Heart right ventricle (tissue), 16 donors: Measurements from ENCODE around the gene PTPRJ. TPM values are rescaled to one million over a fixed set of nuclear protein-coding genes. Genes with fewer than 3 reads are reported as not detected.
"Not testable (repeated sequence)": the region's sequence is repeated elsewhere in the genome, so short reads cannot be mapped to it uniquely, and the experiment has no call there.

ENCODE experiments used
- ATAC-seq, 8 donors: fragments of 200-7000 bp; cut with Tn5 transposase; one replicate each; pipeline ENCODE4 v1.9.1; 2020; ENCODE audit warnings: mild to moderate bottlenecking in 8 of 8, moderate library complexity in 8 of 8, moderate number of reproducible peaks in 1 of 8
- DNase-seq, 2 donors: peaks; one replicate each; pipeline ENCODE4 v3.0.0-alpha.2; 2020
- H3K27ac ChIP-seq, 10 donors: fragments of 200-600 bp; sonication (generic) in 2 of 10; one replicate each; pipeline versions ENCODE4 v1.5.0 to v1.8.0; 2020 to 2022; ENCODE audit warnings: mild to moderate bottlenecking in 3 of 10
- H3K27me3 ChIP-seq, 7 donors: fragments of 200-600 bp; one replicate each; pipeline ENCODE4 v1.8.0; 2021 to 2022; ENCODE audit warnings: mild to moderate bottlenecking in 2 of 7
- H3K36me3 ChIP-seq, 9 donors: fragments of 200-600 bp; sonication (generic) in 1 of 9; one replicate each; pipeline versions ENCODE4 v1.5.0 to v1.8.0; 2020 to 2022; ENCODE audit warnings: mild to moderate bottlenecking in 2 of 9
- H3K4me1 ChIP-seq, 9 donors: fragments of 200-600 bp; sonication (generic) in 1 of 9; one replicate each; pipeline versions ENCODE4 v1.5.0 to v1.8.0; 2020 to 2022; ENCODE audit warnings: mild to moderate bottlenecking in 4 of 9
- H3K4me3 ChIP-seq, 10 donors: fragments of 200-600 bp; sonication (generic) in 2 of 10; one replicate each; pipeline versions ENCODE4 v1.5.0 to v1.8.0; 2020 to 2022; ENCODE audit warnings: mild to moderate bottlenecking in 7 of 10, moderate library complexity in 2 of 10
- H3K9me3 ChIP-seq, 11 donors: fragments of 200-600 bp in 10 of 11; sonication (generic) in 2 of 11; one replicate each; pipeline versions ENCODE4 v1.5.0 to v1.8.0; 2013 to 2022; ENCODE audit warnings: mild to moderate bottlenecking in 2 of 11, control low read depth in 1 of 11, moderate library complexity in 1 of 11
- WGBS, 2 donors: extraction: QIAGEN DNeasy Blood & Tissue Kit; methylation state at CpG; one replicate each; pipeline ENCODE4 v1.1.7; 2013; ENCODE audit warnings: inconsistent platforms in 1 of 2; 5-methylcytosine and 5-hydroxymethylcytosine counted together
- intact Hi-C, 10 donors: fragments of 100-400 bp; cut with DNase I; formaldehyde crosslinking; loops; one replicate each; pipeline versions ENCODE4 v1.11.1 to v1.14.2; 2022
- polyA plus RNA-seq, 2 donors: library from polyadenylated mRNA; stranded (reverse); fragments of 200-250 nt; gene quantifications; one replicate each; pipeline ENCODE4 v1.2.3, GENCODE V29; 2013
- total RNA-seq, 10 donors: library from RNA; stranded (reverse); fragmentation: NEBNext Ultra II Directional in 3 of 10; extraction: Animal tissue kit (Norgen Biotek cat#: 25700) in 3 of 10; gene quantifications; one replicate each; pipeline versions ENCODE4 v1.2.1 to v1.2.4, GENCODE V29; 2021 to 2023
- TF ChIP-seq, protein P1 (sequence below), 9 donors: fragments of 200-600 bp; sonication (generic) in 2 of 9; IDR thresholded peaks; one replicate each; pipeline versions ENCODE4 v1.5.0 to v1.8.0; 2021 to 2022; ENCODE audit warnings: antibody characterized with exemption in 9 of 9, mild to moderate bottlenecking in 5 of 9, moderate library complexity in 1 of 9
- donor health status: Arrhythmogenic right ventricular cardiomyopathy.
- donor health status: ischemic (EF 13 %, LVEDD 7.1; RV severe dilation, severe dysfunction).
- donor health status: healthy with polysubstance abuse.
- donor health status: DM: no; HTN: yes; CAD: no.
- donor health status: DM: no; HTN: no; CAD: no.
- donor health status: ischemic (EF 25% LVEDD 6.9; RV normal size, moderate dysfunction).
- donor health status: ischemic (EF 25% LVEDD 5.7; RV mildly dilated, moderate dysfunction).
- donor health status: healthy.
- donor health status: DM: yes; HTN: yes; CAD: no.
- donor health status: Ischemic cardiomyopathy.
- donor health status: ischemic (EF 35%, LVEDD 5.7; RV mildly dilated, moderate dysfunction).
- donor health status: nonischemic (EF 11% LVEDD 7.7; RV severe dilation, severe dysfunction).
- donor health status: DM: yes; HTN: yes; CAD: no.
- donor health status: PGD.
- donor health status: ischemic (EF 29% LVEDD 5.4; RV normal size, mild dysfunction).
- donor health status: nonischemic (EF 23%, LVEDD 6.1; RV moderate dilation, normal function).

Gene PTPRJ
- total and polyA plus RNA-seq, 12 donors = 0.78 to 22.9 (median 6.7) TPM

DNA sequence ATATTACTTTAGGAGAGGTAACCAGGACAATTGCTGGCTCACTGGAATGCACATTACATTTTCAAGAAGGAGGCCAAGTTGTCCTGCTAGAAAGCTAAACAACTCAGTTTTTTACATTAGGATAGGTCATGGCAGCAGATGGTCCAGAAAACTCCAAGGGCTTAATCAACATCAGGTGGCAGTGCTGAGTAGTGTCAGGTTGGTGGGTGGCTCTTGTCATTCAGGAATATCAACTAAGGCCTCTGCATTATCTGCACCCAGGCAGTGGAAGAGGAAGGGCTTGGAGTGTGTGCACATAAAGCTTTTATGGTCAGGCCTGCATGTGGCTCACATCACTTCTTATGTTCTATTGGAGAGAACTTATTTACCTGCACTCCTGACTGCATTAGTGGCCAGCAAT is 204.1 kb downstream of the PTPRJ start:
- no peaks in the 10 kb centered on the region for H3K27me3 ChIP-seq
- peaks cover 0 to 5% (median 0%) of the 10 kb centered on the region in 9 donors for H3K4me1 ChIP-seq
- no peak for DNase-seq
- ATAC-seq = no peak
- no peak overlapping the region for H3K4me3 ChIP-seq
- peaks cover 0 to 21% (median 0%) of the 10 kb centered on the region in 11 donors for H3K9me3 ChIP-seq
- H3K27ac ChIP-seq = peak overlapping the region in 4 of 10 donors; percentile 9 to 91 (median 51)
- intact Hi-C loops = no loop called here
- TF ChIP-seq, protein P1, sequence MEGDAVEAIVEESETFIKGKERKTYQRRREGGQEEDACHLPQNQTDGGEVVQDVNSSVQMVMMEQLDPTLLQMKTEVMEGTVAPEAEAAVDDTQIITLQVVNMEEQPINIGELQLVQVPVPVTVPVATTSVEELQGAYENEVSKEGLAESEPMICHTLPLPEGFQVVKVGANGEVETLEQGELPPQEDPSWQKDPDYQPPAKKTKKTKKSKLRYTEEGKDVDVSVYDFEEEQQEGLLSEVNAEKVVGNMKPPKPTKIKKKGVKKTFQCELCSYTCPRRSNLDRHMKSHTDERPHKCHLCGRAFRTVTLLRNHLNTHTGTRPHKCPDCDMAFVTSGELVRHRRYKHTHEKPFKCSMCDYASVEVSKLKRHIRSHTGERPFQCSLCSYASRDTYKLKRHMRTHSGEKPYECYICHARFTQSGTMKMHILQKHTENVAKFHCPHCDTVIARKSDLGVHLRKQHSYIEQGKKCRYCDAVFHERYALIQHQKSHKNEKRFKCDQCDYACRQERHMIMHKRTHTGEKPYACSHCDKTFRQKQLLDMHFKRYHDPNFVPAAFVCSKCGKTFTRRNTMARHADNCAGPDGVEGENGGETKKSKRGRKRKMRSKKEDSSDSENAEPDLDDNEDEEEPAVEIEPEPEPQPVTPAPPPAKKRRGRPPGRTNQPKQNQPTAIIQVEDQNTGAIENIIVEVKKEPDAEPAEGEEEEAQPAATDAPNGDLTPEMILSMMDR (IDR thresholded peaks at IDR 0.05) = no peak
- no peaks in the 10 kb centered on the region for H3K36me3 ChIP-seq

DNA sequence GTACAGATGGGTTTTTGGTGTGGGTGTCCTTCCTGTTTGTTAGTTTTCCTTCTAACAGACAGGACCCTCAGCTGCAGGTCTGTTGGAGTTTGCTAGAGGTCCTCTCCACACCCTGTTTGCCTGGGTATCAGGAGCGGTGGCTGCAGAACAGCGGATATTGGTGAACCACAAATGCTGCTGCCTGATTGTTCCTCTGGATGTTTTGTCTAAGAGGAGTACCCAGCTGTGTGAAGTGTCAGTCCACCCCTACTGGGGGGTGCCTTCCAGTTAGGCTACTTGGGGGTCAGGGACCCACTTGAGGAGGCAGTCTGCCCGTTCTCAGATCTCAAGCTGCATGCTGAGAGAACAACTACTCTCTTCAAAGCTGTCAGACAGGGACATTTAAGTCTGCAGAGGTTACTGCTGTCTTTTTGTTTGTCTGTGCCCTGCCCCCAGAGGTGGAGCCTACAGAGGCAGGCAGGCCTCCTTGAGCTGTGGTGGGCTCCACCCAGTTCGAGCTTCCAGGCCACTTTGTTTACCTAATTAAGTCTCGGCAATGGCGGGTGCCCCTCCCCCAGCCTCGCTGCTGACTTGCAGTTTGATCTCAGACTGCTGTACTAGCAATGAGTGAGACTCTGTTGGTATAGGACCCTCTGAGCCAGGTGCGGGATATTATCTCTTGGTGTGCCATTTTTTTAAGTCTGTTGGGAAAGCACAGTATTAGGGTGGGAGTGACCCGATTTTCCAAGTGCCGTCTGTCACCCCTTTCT is 210.7 kb downstream of the PTPRJ start:
- 63 to 70% methylated on average over 10 of the region's 10 CpGs for WGBS, 2 donors
- ATAC-seq, DNase-seq, H3K27ac ChIP-seq, H3K27me3 ChIP-seq, H3K4me3 ChIP-seq, H3K4me1 ChIP-seq, H3K36me3 ChIP-seq: not testable (repeated sequence)
- H3K9me3 ChIP-seq = peaks cover 0 to 41% (median 7%) of the 10 kb centered on the region in 11 donors
- intact Hi-C loops = loop anchor here in 1 of 10 donors (5.0 kb wide), 1 partner anchor 726 kb away; no protein-coding TSS in a partner anchor

DNA sequence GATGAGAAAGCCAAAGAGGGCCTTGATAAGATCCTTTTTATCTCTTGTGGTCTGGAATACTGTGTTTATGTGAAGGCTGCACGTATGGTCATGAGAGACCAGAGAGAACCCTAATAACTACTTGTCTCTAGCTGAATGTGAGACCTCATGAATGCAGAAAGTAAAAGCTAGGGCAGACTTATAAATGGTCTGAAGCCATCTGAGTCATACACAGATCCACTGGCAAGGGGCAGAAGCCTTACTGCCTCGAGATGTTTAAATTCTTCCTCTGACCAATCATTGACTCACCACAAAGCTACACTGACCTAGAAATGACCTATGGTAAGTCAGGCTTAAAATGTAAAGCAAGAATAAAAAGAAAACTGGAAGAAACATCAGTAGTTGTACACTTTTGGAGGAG is 213.5 kb downstream of the PTPRJ start:
- intact Hi-C loops = loop anchor here in 1 of 10 donors (5.0 kb wide), 1 partner anchor 723 kb away; no protein-coding TSS in a partner anchor
- TF ChIP-seq, protein P1 (IDR thresholded peaks at IDR 0.05) = no peak
- Histone ChIP-seq H3K4me1 (no peaks in the 10 kb centered on the region), H3K9me3 (peaks cover 0 to 38% (median 14%) of the 10 kb centered on the region in 11 donors), H3K4me3 (no peak overlapping the region), H3K36me3 (no peaks in the 10 kb centered on the region), H3K27ac (no peak overlapping the region), H3K27me3 (no peaks in the 10 kb centered on the region)
- ATAC-seq (no peak), DNase-seq (no peak)
- 66 to 69% methylated on average over 2 of the region's 2 CpGs for WGBS, 2 donors

DNA sequence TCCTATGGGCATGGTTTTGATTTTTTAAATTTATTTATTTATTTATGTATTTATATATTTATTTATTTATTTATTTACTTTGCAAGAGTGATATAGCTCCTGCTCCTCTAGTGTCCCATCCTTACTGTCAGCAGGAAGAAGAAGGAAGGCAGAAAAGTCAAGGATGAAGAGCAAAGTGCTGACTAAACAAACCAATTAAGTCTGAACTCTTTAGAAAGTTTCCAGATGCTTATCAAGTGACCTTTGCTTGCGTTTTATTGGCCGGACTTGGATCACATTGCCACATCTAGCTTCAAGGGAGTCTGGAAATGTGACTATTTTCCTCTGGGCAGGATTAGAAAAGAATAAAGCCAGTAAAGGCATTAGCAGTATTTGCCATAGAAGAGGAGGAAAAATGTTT is 227.5 kb downstream of the PTPRJ start:
- Histone ChIP-seq H3K36me3 (no peaks in the 10 kb centered on the region), H3K4me3 (no peak overlapping the region), H3K4me1 (no peaks in the 10 kb centered on the region), H3K27me3 (no peaks in the 10 kb centered on the region), H3K9me3 (peaks cover 0 to 10% (median 0%) of the 10 kb centered on the region in 11 donors), H3K27ac (no peak overlapping the region)
- intact Hi-C loops = no loop called here
- ATAC-seq (no peak), DNase-seq (no peak)
- TF ChIP-seq, protein P1 (IDR thresholded peaks at IDR 0.05) = no peak
- WGBS, 2 donors = 80 to 82% methylated on average over 2 of the region's 2 CpGs

DNA sequence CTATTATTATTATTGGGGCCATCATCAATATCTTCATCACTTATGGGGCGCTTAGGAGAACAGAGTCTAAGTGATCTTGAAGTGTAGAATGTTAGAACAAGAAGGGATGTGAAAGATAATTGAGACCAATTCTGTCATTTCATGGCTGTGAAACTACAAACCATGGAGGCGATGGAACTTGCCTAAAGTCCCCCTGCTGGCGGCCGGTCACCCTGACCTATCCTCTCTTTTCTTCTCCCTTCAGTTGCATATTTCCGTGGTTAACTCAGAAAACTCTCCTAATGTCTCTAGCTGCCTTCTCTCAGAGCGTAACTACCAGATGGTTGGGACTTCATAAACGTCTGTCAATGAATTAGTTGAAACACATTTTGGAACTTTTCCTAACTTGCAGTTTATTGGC is 229.7 kb downstream of the PTPRJ start:
- intact Hi-C loops = no loop called here
- Histone ChIP-seq H3K36me3 (no peaks in the 10 kb centered on the region), H3K27me3 (no peaks in the 10 kb centered on the region), H3K4me3 (no peak overlapping the region), H3K4me1 (no peaks in the 10 kb centered on the region), H3K9me3 (no peaks in the 10 kb centered on the region), H3K27ac (no peak overlapping the region)
- TF ChIP-seq, protein P1 (IDR thresholded peaks at IDR 0.05) = peak in 4 of 9 donors; percentile 7 to 29 (median 16)
- DNase-seq (no peak), ATAC-seq (no peak)
- 29 to 34% methylated on average over 7 of the region's 7 CpGs for WGBS, 2 donors
